ENCODE results near the gene SAG.

- TF ChIP-seq, protein P1, sequence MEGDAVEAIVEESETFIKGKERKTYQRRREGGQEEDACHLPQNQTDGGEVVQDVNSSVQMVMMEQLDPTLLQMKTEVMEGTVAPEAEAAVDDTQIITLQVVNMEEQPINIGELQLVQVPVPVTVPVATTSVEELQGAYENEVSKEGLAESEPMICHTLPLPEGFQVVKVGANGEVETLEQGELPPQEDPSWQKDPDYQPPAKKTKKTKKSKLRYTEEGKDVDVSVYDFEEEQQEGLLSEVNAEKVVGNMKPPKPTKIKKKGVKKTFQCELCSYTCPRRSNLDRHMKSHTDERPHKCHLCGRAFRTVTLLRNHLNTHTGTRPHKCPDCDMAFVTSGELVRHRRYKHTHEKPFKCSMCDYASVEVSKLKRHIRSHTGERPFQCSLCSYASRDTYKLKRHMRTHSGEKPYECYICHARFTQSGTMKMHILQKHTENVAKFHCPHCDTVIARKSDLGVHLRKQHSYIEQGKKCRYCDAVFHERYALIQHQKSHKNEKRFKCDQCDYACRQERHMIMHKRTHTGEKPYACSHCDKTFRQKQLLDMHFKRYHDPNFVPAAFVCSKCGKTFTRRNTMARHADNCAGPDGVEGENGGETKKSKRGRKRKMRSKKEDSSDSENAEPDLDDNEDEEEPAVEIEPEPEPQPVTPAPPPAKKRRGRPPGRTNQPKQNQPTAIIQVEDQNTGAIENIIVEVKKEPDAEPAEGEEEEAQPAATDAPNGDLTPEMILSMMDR (IDR thresholded peaks at IDR 0.05): no peak
- TF ChIP-seq POLR2A (IDR thresholded peaks at IDR 0.05; ENCODE audit: low read depth) (no peak), POLR2AphosphoS5 (IDR thresholded peaks at IDR 0.05) (no peak), EP300 (IDR thresholded peaks at IDR 0.05) (no peak)
These were observed 88.1 kb downstream of the SAG start for GRCh38 chr2:233395687-233396086.
